H1 (cell line): ENCODE measurements around the gene KCNJ2. TPM values are rescaled to one million over a fixed set of nuclear protein-coding genes. Genes with fewer than 3 reads are reported as not detected.

Experiments used
- FOSL1 ChIP-seq: IDR thresholded peaks from 2 replicates; pipeline ENCODE4 v1.6.1; 2011; ENCODE audit warnings: mild to moderate bottlenecking, low read depth, low read length, moderate library complexity; ENCODE audit not compliant: insufficient read depth
- KDM4A ChIP-seq: IDR thresholded peaks from one replicate; pipeline ENCODE4 v1.7.1; 2012; ENCODE audit warnings: low read depth, mild to moderate bottlenecking, moderate library complexity, low read length, inconsistent platforms; ENCODE audit not compliant: severe bottlenecking
- polyA plus RNA-seq, 7 experiments: library from polyadenylated mRNA; depleted of rRNA in 3 of 7; stranded (reverse) in 5 of 7; unstranded in 2 of 7; fragments of >200 nt in 5 of 7; fragments of 200-250 nt in 2 of 7; gene quantifications; 1 replicate in 5 of 7; 2 replicates in 1 of 7; 4 replicates in 1 of 7; pipeline versions ENCODE4 v1.2.1 to v1.2.3, GENCODE V29; 2011 to 2013; ENCODE audit warnings: missing spikeins in 2 of 7, mixed read lengths in 2 of 7
- total RNA-seq: library from RNA; stranded (reverse); fragmentation: NEBNext Ultra II Directional; extraction: Animal tissue kit (Norgen Biotek cat#: 25700); gene quantifications from 2 replicates; pipeline ENCODE4 v1.2.1, GENCODE V29; 2021

Gene KCNJ2
- total and polyA plus RNA-seq, 2 of the 8 experiments (the other 6 are each of a cell fraction or from before 2014, with no cell fraction given), result 0.23 to 0.76 TPM

DNA sequence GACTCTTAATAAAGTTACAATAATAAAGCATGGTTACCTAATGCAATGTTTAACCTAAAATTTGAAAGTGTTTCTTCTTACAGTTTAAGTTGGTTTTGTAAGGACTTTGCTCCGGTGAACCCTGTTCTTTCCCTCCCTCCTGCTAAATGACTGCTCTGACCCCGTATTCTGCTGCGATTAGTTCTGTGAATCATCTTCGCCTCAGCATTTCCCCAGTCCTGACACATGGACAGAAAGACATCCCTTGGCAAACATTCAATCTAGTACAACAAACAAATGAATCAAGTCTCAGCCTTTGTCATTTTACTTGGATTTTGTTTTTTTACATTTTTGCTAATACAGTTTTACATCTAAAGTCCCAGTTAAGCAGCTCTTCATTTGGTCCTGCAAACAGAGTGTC, 15.4 kb downstream of the KCNJ2 start (continued):
- TF ChIP-seq FOSL1, result no peak
- no peak for TF ChIP-seq KDM4A
